ENCODE results near the gene CDPF1. TPM values are rescaled to one million over a fixed set of nuclear protein-coding genes. Genes with fewer than 3 reads are reported as not detected.
"Not testable (repeated sequence)": the region's sequence is repeated elsewhere in the genome, so short reads cannot be mapped to it uniquely, and the experiment has no call there.

Gene CDPF1
- total and polyA plus RNA-seq, 10 donors = 7.7 to 19.6 (median 9.5) TPM

GRCh38 chr22:46202897-46203600, 47.0 kb downstream of the CDPF1 start:
- Histone ChIP-seq H3K27ac (no peak overlapping the region), H3K4me1 (peaks cover 0 to 5% (median 0%) of the 10 kb centered on the region in 6 donors), H3K27me3 (replicated peaks in 1 of 7) (no peaks in the 10 kb centered on the region), H3K9me3 (peaks cover 0 to 19% (median 14%) of the 10 kb centered on the region in 8 donors), H3K4me3 (no peak overlapping the region), H3K36me3 (peaks cover 0 to 84% (median 37%) of the 10 kb centered on the region in 6 donors)
- WGBS, 5 donors = 88 to 94% (median 92%) methylated on average over 12 of the region's 12 CpGs
- intact Hi-C loops (cut with DNase I; ENCODE audit: low total_unique reads) = no loop called here
- TF ChIP-seq POLR2AphosphoS5 (IDR thresholded peaks at IDR 0.05) (no peak), POLR2A (IDR thresholded peaks at IDR 0.05) (no peak), CTCF (IDR thresholded peaks at IDR 0.05 in 8 of 11, conservative IDR thresholded peaks at IDR 0.05 in 3 of 11) (no peak)
- DNase-seq = no peak

GRCh38 chr22:46201059-46201757, 48.9 kb downstream of the CDPF1 start:
- no peak overlapping the region for H3K27ac ChIP-seq
- peaks cover 0 to 10% (median 0%) of the 10 kb centered on the region in 6 donors for H3K4me1 ChIP-seq
- H3K9me3 ChIP-seq = peaks cover 0 to 18% (median 13%) of the 10 kb centered on the region in 8 donors
- intact Hi-C loops (cut with DNase I; ENCODE audit: low total_unique reads) = no loop called here
- no peaks in the 10 kb centered on the region for H3K27me3 ChIP-seq (replicated peaks in 1 of 7)
- peaks cover 0 to 79% (median 36%) of the 10 kb centered on the region in 6 donors for H3K36me3 ChIP-seq
- no peak overlapping the region for H3K4me3 ChIP-seq
- 62 to 82% (median 77%) methylated on average over 17 of the region's 17 CpGs for WGBS, 5 donors
- no peak for TF ChIP-seq POLR2A (IDR thresholded peaks at IDR 0.05)
- no peak for TF ChIP-seq POLR2AphosphoS5 (IDR thresholded peaks at IDR 0.05)
- DNase-seq = peak; percentile 18

DNA sequence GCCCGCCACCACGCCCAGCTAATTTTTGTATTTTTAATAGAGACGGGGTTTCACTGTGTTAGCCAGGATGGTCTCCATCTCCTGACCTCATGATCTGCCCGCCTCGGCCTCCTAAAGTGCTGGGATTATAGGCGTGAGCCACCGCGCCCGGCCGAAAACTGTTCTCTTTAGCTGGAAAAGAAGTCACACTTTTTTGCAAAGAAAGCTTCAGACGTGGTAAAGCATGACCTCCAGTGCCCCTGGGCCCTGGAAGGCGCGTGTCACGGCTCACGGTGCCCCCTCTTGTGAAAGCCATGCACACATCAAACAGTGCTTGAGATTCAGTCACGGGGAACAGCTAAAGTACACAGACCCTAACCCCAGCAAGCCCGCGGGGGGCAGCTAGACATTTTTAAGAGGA, 51.3 kb downstream of the CDPF1 start:
- H3K9me3 ChIP-seq; intact Hi-C loops (cut with DNase I; ENCODE audit: low total_unique reads); H3K4me3 ChIP-seq; H3K27me3 ChIP-seq (replicated peaks in 1 of 7); H3K27ac ChIP-seq; DNase-seq: not testable (repeated sequence)
- Histone ChIP-seq H3K36me3 (peaks cover 0 to 57% (median 24%) of the 10 kb centered on the region in 6 donors), H3K4me1 (peaks cover 0 to 11% (median 3%) of the 10 kb centered on the region in 6 donors)
- whole genome bisulfite sequencing, 5 donors = 92 to 98% (median 95%) methylated on average over 13 to 18 of the region's 18 CpGs

- Histone ChIP-seq H3K27me3 (replicated peaks in 1 of 7) (no peaks in the 10 kb centered on the region), H3K4me1 (peaks cover 0 to 13% (median 4%) of the 10 kb centered on the region in 6 donors), H3K9me3 (no peaks in the 10 kb centered on the region), H3K4me3 (no peak overlapping the region), H3K36me3 (peaks cover 0 to 52% (median 19%) of the 10 kb centered on the region in 6 donors), H3K27ac (no peak overlapping the region)
- TF ChIP-seq POLR2AphosphoS5 (IDR thresholded peaks at IDR 0.05) = no peak
- no peak for TF ChIP-seq POLR2A (IDR thresholded peaks at IDR 0.05)
- TF ChIP-seq CTCF (IDR thresholded peaks at IDR 0.05 in 8 of 11, conservative IDR thresholded peaks at IDR 0.05 in 3 of 11) = no peak
- intact Hi-C loops (cut with DNase I; ENCODE audit: low total_unique reads) = no loop called here
- DNase-seq = no peak
- 93 to 97% (median 96%) methylated on average over 18 of the region's 18 CpGs for WGBS, 5 donors
Observed at GRCh38 chr22:46198274-46198673, 51.8 kb downstream of the CDPF1 start.

DNA sequence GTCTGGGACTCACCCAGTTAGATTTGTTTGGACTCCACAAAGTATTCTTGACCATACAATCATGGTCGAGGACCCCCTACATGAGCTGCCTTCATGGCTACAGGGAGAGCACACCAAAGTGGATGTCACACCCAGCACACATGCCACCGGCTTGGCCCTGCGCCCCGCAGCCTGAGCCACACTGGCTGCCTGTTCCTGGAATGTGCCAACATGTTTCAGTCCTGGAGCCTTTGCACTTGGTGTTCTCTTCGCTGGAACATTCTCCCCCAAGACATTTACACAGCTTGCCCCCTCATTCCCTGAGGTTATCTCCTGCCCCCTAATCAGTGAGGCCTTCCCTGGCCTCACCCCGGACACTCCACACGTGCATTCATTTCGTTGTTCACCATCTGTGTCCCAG, 53.8 kb downstream of the CDPF1 start:
- H3K27ac ChIP-seq = no peak overlapping the region
- no peak for TF ChIP-seq POLR2A (IDR thresholded peaks at IDR 0.05)
- TF ChIP-seq CTCF (IDR thresholded peaks at IDR 0.05 in 8 of 11, conservative IDR thresholded peaks at IDR 0.05 in 3 of 11) = no peak
- no peak for TF ChIP-seq POLR2AphosphoS5 (IDR thresholded peaks at IDR 0.05)
- peaks cover 0 to 13% (median 3%) of the 10 kb centered on the region in 6 donors for H3K4me1 ChIP-seq
- WGBS, 5 donors = 87 to 95% (median 92%) methylated on average over 8 of the region's 8 CpGs
- H3K36me3 ChIP-seq = peaks cover 0 to 40% (median 19%) of the 10 kb centered on the region in 6 donors
- no peaks in the 10 kb centered on the region for H3K9me3 ChIP-seq
- H3K4me3 ChIP-seq = no peak overlapping the region
- DNase-seq = no peak
- H3K27me3 ChIP-seq (replicated peaks in 1 of 7) = no peaks in the 10 kb centered on the region
- intact Hi-C loops (cut with DNase I; ENCODE audit: low total_unique reads) = no loop called here
